HepG2 (cell line): ENCODE data around the gene QSER1. TPM values are rescaled to one million over a fixed set of nuclear protein-coding genes. Genes with fewer than 3 reads are reported as not detected.

Source experiments
- CCAR2 ChIP-seq: fragments of 200-400 bp; formaldehyde crosslinking; optimal IDR thresholded peaks from 2 replicates; pipeline ENCODE3; 2018; ENCODE audit warnings: low read depth, mild to moderate bottlenecking, low read length, moderate library complexity
- EHMT2 ChIP-seq: fragments of 200-600 bp; sonication (generic); IDR thresholded peaks from 2 replicates; pipeline ENCODE4 v1.7.0; 2017; ENCODE audit warnings: antibody characterized with exemption, low read depth, low read length, borderline replicate concordance
- HDAC1 ChIP-seq: sonication (generic); formaldehyde crosslinking; IDR thresholded peaks from 2 replicates; pipeline ENCODE4 v1.5.1; 2020; ENCODE audit warnings: mild to moderate bottlenecking, missing genetic modification reagents
- HNF4A ChIP-seq: sonication (generic); formaldehyde crosslinking; IDR thresholded peaks from 2 replicates; pipeline ENCODE4 v1.4.0; 2020; ENCODE audit warnings: missing genetic modification reagents
- MED13 ChIP-seq: sonication (generic); formaldehyde crosslinking; IDR thresholded peaks from 2 replicates; pipeline ENCODE4 v1.5.0; 2020; ENCODE audit warnings: missing genetic modification reagents
- PTBP1 ChIP-seq: fragments of 200-400 bp; formaldehyde crosslinking; IDR thresholded peaks from 2 replicates; pipeline ENCODE4 v1.6.1; 2018; ENCODE audit warnings: low read length, low read depth; ENCODE audit not compliant: poor library complexity, severe bottlenecking
- SP140L ChIP-seq: sonication (generic); formaldehyde crosslinking; IDR thresholded peaks from 2 replicates; pipeline ENCODE4 v1.4.0; 2020; ENCODE audit warnings: missing genetic modification reagents, borderline replicate concordance
- ZNF180 ChIP-seq: sonication (generic); formaldehyde crosslinking; IDR thresholded peaks from 2 replicates; pipeline ENCODE4 v1.4.0; 2020; ENCODE audit warnings: low read depth, missing genetic modification reagents, borderline replicate concordance
- ZNF329 ChIP-seq: sonication (generic); formaldehyde crosslinking; IDR thresholded peaks from 2 replicates; pipeline ENCODE4 v1.9.0; 2021; ENCODE audit warnings: low read depth, mild to moderate bottlenecking, missing genetic modification reagents
- ZNF468 ChIP-seq: sonication (generic); formaldehyde crosslinking; IDR thresholded peaks from 2 replicates; pipeline ENCODE4 v1.8.0; 2022; ENCODE audit warnings: mild to moderate bottlenecking, moderate library complexity, missing genetic modification reagents
- ZNF589 ChIP-seq: sonication (generic); formaldehyde crosslinking; conservative IDR thresholded peaks from 2 replicates; pipeline ENCODE4 v1.8.0; 2022; ENCODE audit warnings: mild to moderate bottlenecking, moderate library complexity, missing genetic modification reagents
- ZNF607 ChIP-seq: sonication (generic); formaldehyde crosslinking; IDR thresholded peaks from 2 replicates; pipeline ENCODE4 v1.5.1; 2020; ENCODE audit warnings: missing genetic modification reagents, mild to moderate bottlenecking, borderline replicate concordance
- ZSCAN31 ChIP-seq: sonication (generic); formaldehyde crosslinking; IDR thresholded peaks from 2 replicates; pipeline ENCODE4 v1.5.0; 2020; ENCODE audit warnings: low read depth, mild to moderate bottlenecking, missing genetic modification reagents
- polyA plus RNA-seq, 8 experiments: library from polyadenylated mRNA; depleted of rRNA in 3 of 8; stranded (reverse) in 7 of 8; unstranded in 1 of 8; fragments of >200 nt; fragmentation: Illumina TruSeq in 4 of 8; extraction: Trizol in 4 of 8; gene quantifications; 2 replicates each; pipeline versions ENCODE4 v1.2.1 to v1.2.3, GENCODE V29; 2011 to 2016; ENCODE audit warnings: low read depth in 4 of 8, missing spikeins in 1 of 8, mixed read lengths in 1 of 8; ENCODE audit not compliant: insufficient read depth in 1 of 8
- total RNA-seq, 5 experiments: library from RNA; depleted of rRNA; stranded (reverse); fragments of >200 nt; fragmentation: Illumina TruSeq; extraction: Trizol; gene quantifications; 2 replicates each; pipeline ENCODE4 v1.2.3, GENCODE V29; 2016; ENCODE audit warnings: low read depth in 1 of 5
- TF ChIP-seq, protein P1 (sequence below): sonication (generic); formaldehyde crosslinking; conservative IDR thresholded peaks from 2 replicates; pipeline ENCODE4 v1.4.0; 2020; ENCODE audit warnings: mild to moderate bottlenecking, missing genetic modification reagents, moderate library complexity
- TF ChIP-seq, protein P2 (sequence below): sonication (generic); formaldehyde crosslinking; IDR thresholded peaks from 2 replicates; pipeline ENCODE4 v1.4.0; 2020; ENCODE audit warnings: missing genetic modification reagents; ENCODE audit errors: not compliant biosample characterization
- TF ChIP-seq, protein P3 (sequence below): sonication (generic); formaldehyde crosslinking; IDR thresholded peaks from 2 replicates; pipeline ENCODE4 v1.4.0; 2020; ENCODE audit warnings: missing genetic modification reagents
- TF ChIP-seq, protein P4 (sequence below): sonication (generic); formaldehyde crosslinking; IDR thresholded peaks from 2 replicates; pipeline ENCODE4 v1.8.1; 2023; ENCODE audit warnings: mild to moderate bottlenecking, missing genetic modification reagents

Gene QSER1
- total and polyA plus RNA-seq, 2 of the 13 experiments (the other 11 are each of a cell fraction or from before 2014, with no cell fraction given) = 8.9 to 17.3 TPM

DNA sequence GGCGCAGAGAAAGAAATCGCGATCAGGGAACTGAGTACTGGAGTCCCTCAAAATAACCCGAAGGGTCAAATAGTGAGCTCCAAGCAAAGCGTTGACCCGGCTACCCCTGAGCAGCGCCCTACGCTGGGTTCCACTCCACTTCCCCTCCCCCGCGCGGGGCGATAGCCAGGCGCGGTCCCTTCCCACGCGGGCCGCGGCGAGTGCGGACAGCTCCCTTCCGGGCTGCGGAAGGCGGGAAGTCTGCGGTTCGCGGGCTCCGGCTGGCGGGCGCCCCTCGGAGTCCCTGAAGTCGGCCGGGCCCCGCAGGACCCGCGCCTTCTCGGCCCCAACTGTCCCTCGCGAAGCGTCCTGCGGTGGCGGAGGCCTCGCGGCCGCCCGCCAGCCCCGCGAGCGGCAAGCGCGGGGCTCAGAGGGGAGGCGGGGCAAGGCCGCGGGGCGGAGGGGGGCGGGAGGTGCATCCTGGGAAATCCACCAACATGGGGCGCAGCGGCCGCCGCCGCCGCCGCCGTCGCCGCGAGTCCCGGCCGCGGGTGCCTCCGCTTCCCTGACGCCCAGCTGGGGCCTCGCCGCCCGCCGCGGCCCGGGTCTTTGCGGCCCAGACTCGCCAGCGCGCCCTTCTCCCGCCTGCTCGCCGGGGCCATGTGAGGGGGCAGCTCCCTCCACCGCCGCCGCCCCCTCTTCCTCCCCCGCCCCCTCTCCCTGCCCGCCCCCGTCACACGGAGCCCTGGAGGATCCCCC is at the start of gene QSER1 (continued):
- TF ChIP-seq HDAC1 = peak; percentile 63
- TF ChIP-seq, protein P1, sequence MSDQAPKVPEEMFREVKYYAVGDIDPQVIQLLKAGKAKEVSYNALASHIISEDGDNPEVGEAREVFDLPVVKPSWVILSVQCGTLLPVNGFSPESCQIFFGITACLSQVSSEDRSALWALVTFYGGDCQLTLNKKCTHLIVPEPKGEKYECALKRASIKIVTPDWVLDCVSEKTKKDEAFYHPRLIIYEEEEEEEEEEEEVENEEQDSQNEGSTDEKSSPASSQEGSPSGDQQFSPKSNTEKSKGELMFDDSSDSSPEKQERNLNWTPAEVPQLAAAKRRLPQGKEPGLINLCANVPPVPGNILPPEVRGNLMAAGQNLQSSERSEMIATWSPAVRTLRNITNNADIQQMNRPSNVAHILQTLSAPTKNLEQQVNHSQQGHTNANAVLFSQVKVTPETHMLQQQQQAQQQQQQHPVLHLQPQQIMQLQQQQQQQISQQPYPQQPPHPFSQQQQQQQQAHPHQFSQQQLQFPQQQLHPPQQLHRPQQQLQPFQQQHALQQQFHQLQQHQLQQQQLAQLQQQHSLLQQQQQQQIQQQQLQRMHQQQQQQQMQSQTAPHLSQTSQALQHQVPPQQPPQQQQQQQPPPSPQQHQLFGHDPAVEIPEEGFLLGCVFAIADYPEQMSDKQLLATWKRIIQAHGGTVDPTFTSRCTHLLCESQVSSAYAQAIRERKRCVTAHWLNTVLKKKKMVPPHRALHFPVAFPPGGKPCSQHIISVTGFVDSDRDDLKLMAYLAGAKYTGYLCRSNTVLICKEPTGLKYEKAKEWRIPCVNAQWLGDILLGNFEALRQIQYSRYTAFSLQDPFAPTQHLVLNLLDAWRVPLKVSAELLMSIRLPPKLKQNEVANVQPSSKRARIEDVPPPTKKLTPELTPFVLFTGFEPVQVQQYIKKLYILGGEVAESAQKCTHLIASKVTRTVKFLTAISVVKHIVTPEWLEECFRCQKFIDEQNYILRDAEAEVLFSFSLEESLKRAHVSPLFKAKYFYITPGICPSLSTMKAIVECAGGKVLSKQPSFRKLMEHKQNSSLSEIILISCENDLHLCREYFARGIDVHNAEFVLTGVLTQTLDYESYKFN (CRISPR knock-in tag) = no peak
- TF ChIP-seq, protein P2, sequence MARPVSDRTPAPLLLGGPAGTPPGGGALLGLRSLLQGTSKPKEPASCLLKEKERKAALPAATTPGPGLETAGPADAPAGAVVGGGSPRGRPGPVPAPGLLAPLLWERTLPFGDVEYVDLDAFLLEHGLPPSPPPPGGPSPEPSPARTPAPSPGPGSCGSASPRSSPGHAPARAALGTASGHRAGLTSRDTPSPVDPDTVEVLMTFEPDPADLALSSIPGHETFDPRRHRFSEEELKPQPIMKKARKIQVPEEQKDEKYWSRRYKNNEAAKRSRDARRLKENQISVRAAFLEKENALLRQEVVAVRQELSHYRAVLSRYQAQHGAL (CRISPR knock-in tag) = no peak
- no peak for TF ChIP-seq ZNF180 (CRISPR knock-in tag)
- TF ChIP-seq EHMT2 = no peak
- no peak for TF ChIP-seq MED13
- TF ChIP-seq ZNF607 = peak; percentile 82
- TF ChIP-seq ZNF468 (CRISPR knock-in tag) = peak; percentile 80; the same call in 1 of the 2 replicates
- TF ChIP-seq SP140L (CRISPR knock-in tag) = no peak
- TF ChIP-seq, protein P3, sequence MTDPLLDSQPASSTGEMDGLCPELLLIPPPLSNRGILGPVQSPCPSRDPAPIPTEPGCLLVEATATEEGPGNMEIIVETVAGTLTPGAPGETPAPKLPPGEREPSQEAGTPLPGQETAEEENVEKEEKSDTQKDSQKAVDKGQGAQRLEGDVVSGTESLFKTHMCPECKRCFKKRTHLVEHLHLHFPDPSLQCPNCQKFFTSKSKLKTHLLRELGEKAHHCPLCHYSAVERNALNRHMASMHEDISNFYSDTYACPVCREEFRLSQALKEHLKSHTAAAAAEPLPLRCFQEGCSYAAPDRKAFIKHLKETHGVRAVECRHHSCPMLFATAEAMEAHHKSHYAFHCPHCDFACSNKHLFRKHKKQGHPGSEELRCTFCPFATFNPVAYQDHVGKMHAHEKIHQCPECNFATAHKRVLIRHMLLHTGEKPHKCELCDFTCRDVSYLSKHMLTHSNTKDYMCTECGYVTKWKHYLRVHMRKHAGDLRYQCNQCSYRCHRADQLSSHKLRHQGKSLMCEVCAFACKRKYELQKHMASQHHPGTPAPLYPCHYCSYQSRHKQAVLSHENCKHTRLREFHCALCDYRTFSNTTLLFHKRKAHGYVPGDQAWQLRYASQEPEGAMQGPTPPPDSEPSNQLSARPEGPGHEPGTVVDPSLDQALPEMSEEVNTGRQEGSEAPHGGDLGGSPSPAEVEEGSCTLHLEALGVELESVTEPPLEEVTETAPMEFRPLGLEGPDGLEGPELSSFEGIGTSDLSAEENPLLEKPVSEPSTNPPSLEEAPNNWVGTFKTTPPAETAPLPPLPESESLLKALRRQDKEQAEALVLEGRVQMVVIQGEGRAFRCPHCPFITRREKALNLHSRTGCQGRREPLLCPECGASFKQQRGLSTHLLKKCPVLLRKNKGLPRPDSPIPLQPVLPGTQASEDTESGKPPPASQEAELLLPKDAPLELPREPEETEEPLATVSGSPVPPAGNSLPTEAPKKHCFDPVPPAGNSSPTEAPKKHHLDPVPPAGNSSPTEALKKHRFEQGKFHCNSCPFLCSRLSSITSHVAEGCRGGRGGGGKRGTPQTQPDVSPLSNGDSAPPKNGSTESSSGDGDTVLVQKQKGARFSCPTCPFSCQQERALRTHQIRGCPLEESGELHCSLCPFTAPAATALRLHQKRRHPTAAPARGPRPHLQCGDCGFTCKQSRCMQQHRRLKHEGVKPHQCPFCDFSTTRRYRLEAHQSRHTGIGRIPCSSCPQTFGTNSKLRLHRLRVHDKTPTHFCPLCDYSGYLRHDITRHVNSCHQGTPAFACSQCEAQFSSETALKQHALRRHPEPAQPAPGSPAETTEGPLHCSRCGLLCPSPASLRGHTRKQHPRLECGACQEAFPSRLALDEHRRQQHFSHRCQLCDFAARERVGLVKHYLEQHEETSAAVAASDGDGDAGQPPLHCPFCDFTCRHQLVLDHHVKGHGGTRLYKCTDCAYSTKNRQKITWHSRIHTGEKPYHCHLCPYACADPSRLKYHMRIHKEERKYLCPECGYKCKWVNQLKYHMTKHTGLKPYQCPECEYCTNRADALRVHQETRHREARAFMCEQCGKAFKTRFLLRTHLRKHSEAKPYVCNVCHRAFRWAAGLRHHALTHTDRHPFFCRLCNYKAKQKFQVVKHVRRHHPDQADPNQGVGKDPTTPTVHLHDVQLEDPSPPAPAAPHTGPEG (CRISPR knock-in tag) = no peak
- no peak for TF ChIP-seq CCAR2
- TF ChIP-seq ZNF329 (CRISPR knock-in tag) = 0 out of 2 replicates have a peak, but pooled peaks have one; percentile 52
- TF ChIP-seq PTBP1 = no peak
- TF ChIP-seq, protein P4, sequence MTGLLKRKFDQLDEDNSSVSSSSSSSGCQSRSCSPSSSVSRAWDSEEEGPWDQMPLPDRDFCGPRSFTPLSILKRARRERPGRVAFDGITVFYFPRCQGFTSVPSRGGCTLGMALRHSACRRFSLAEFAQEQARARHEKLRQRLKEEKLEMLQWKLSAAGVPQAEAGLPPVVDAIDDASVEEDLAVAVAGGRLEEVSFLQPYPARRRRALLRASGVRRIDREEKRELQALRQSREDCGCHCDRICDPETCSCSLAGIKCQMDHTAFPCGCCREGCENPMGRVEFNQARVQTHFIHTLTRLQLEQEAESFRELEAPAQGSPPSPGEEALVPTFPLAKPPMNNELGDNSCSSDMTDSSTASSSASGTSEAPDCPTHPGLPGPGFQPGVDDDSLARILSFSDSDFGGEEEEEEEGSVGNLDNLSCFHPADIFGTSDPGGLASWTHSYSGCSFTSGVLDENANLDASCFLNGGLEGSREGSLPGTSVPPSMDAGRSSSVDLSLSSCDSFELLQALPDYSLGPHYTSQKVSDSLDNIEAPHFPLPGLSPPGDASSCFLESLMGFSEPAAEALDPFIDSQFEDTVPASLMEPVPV = peak; percentile 38; the same call in 1 of the 2 replicates
- TF ChIP-seq ZSCAN31 (CRISPR knock-in tag) = no peak
- TF ChIP-seq HNF4A (CRISPR knock-in tag) = no peak
- no peak for TF ChIP-seq ZNF589 (CRISPR knock-in tag)
